ENCODE results near the gene LETM1. TPM values are rescaled to one million over a fixed set of nuclear protein-coding genes. Genes with fewer than 3 reads are reported as not detected.

The LETM1 gene
- polyA plus RNA-seq, 1 experiment = 17.1 TPM

DNA sequence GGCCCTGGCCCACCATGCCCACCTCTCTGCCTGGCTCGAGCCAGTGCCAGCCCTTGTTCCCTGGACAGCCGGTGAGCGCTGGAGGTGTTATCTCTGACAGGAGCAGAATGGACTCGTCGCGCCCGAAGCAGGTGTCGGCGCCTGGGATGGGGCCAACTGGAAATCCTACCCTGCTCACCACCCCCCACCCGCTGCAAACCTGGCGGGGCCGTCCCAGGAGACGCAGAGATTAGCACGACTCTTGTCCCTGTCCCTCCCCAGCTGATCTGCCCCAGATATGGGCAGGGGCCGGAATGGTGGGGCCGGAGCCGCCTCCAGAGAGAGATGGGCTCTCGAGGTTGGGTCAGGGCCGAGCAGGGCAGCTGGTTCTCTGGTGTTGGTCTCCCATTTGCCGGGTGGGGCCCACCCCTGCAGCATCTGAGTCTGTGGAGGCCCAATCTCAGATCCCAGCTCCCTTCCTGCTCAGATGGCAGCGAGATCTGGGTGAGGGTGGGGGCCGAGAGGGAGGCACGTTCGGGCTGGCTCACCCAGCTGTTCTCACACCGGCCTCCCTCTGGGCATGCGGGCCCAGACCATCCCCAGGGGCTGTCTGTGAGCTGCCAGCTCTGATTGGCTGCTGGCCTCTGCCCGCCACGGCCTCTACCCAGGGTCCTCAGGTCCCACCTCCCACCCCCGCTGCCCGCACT is 83.0 kb downstream of the LETM1 start:
- Histone ChIP-seq H3K4me3 (ENCODE audit: low read depth, low read length) (no peak overlapping the region), H3K36me3 (ENCODE audit: control insufficient read depth, insufficient read depth, low read length) (no peaks in the 10 kb centered on the region), H3K27me3 (ENCODE audit: control insufficient read depth, insufficient read depth, low read length) (no peaks in the 10 kb centered on the region; the same call in 1 of the 2 replicates)
- no peak for DNase-seq (ENCODE audit: low read depth)
- TF ChIP-seq, protein P1, sequence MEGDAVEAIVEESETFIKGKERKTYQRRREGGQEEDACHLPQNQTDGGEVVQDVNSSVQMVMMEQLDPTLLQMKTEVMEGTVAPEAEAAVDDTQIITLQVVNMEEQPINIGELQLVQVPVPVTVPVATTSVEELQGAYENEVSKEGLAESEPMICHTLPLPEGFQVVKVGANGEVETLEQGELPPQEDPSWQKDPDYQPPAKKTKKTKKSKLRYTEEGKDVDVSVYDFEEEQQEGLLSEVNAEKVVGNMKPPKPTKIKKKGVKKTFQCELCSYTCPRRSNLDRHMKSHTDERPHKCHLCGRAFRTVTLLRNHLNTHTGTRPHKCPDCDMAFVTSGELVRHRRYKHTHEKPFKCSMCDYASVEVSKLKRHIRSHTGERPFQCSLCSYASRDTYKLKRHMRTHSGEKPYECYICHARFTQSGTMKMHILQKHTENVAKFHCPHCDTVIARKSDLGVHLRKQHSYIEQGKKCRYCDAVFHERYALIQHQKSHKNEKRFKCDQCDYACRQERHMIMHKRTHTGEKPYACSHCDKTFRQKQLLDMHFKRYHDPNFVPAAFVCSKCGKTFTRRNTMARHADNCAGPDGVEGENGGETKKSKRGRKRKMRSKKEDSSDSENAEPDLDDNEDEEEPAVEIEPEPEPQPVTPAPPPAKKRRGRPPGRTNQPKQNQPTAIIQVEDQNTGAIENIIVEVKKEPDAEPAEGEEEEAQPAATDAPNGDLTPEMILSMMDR (IDR thresholded peaks at IDR 0.05; ENCODE audit: insufficient read depth, low read depth, low read length) = no peak
- ChIA-PET POLR2A (no interaction called here), CTCF (interaction anchor here (0.5 to 1.9 kb wide), 2 partner anchors 9 to 25 kb away, joined by 3 to 8 read pairs; no protein-coding TSS in a partner anchor)

DNA sequence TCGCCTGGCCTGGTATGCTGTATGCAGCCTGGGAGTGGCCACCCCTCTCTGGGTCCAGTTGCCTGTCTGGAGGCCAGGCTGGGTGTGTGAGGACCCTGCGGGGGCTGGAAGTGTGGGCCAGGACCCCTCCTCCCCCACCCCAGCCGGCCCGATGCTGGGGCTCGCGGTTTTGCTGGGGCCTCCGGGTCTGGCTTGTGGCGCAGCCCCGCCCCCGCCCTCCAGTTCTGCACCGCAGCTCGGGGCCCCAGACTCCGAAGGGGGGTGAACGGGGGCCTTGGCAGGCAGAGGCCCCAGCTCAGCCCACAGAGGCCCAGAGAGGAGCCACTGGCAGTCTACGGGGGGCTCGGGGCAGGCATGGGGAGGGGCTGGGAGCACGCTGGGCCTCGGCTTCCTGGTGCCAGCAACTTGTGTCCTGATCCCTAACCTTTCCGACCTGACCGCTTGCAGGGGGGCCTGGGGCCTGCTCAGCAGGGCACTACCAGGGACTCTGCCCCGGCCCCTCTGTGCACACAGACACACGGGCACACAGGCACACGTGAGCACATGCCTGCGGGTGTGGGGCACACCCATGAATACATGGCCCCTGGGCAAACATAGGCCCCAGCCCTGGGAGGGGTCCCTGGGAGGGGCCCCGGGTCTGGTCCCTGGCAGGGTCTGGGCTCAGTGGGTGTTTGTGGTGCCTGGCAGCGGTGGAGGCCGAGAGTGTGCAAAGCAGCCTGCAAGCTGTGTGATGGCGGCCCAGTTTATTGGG is 84.2 kb downstream of the LETM1 start:
- no peaks in the 10 kb centered on the region; the same call in 1 of the 2 replicates for H3K27me3 ChIP-seq (ENCODE audit: control insufficient read depth, insufficient read depth, low read length)
- H3K4me3 ChIP-seq (ENCODE audit: low read depth, low read length) = no peak overlapping the region
- TF ChIP-seq, protein P1 (IDR thresholded peaks at IDR 0.05; ENCODE audit: insufficient read depth, low read depth, low read length) = no peak
- CTCF ChIA-PET = no interaction called here
- DNase-seq (ENCODE audit: low read depth) = no peak
- POLR2A ChIA-PET = no interaction called here
- no peaks in the 10 kb centered on the region for H3K36me3 ChIP-seq (ENCODE audit: control insufficient read depth, insufficient read depth, low read length)

DNA sequence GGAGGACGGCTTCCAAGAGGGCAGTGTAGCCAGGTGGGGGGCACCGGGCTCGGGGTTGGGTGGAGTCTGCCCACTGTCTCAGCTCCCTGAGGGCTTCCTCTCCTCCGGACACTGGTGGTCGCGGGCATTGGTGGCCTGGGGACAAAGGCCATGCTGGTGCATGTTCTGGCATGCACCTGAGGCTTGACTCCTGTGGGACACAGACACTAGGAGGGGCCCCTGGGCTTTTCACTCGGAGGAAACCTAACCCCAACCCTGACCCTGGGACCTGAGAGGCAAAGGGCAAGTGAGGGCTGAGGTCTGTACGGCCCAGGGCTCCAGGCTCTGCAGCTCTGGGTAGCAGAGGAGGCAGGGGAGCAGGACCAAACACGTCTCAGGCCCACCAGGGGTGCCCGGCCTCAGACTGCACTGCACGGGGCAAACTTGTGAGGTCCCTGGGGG is 85.1 kb downstream of the LETM1 start:
- H3K36me3 ChIP-seq (ENCODE audit: control insufficient read depth, insufficient read depth, low read length) = no peaks in the 10 kb centered on the region
- ChIA-PET CTCF (no interaction called here), POLR2A (no interaction called here)
- no peak overlapping the region for H3K4me3 ChIP-seq (ENCODE audit: low read depth, low read length)
- DNase-seq (ENCODE audit: low read depth) = no peak
- TF ChIP-seq, protein P1 (IDR thresholded peaks at IDR 0.05; ENCODE audit: insufficient read depth, low read depth, low read length) = no peak
- no peaks in the 10 kb centered on the region; the same call in 1 of the 2 replicates for H3K27me3 ChIP-seq (ENCODE audit: control insufficient read depth, insufficient read depth, low read length)

DNA sequence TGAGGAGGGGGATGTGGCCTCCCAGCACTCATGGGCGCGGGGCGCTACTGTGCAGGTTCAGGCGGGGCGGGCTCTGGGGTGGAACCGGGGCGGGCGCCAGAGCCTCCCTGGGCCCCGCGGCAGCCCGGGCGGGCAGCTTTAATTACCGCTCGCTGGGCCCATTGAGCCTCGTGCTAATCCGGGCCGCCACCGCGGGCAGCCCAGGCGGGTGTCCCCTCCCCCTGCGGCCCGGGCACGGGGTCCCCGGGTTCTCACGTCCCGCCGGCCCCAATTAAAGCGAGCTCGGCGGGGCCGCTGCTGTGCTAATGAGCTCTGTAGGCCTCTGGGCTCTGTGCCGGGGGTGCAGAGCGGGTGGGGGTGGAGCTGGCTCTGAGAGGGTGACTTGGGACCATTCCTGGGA is 85.7 kb downstream of the LETM1 start:
- H3K36me3 ChIP-seq (ENCODE audit: control insufficient read depth, insufficient read depth, low read length) = no peaks in the 10 kb centered on the region
- DNase-seq (ENCODE audit: low read depth) = no peak
- TF ChIP-seq, protein P1 (IDR thresholded peaks at IDR 0.05; ENCODE audit: insufficient read depth, low read depth, low read length) = no peak
- CTCF ChIA-PET = no interaction called here
- H3K27me3 ChIP-seq (ENCODE audit: control insufficient read depth, insufficient read depth, low read length) = no peaks in the 10 kb centered on the region; the same call in 1 of the 2 replicates
- H3K4me3 ChIP-seq (ENCODE audit: low read depth, low read length) = no peak overlapping the region
- POLR2A ChIA-PET = no interaction called here

DNA sequence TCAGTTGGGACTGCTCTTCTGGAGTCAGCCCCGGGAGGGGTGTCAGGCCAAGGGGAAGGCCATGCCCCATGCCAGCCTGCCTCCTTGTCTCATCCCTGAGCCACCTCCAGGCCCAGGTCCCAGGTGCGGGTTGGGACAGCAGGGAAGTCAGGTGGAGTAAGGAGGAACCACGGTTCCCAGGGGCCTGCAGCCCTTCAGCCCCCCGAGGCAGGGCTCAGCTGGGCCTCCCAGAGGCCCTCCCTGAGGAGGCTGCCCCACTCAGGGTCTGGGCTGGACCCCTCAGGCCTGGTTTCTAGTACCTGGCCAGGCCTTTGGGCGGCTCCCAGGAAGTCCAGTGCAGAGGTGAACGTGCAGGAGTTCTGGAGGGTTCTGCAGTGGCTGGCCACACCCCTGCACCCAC is 86.3 kb downstream of the LETM1 start:
- ChIA-PET POLR2A (no interaction called here), CTCF (interaction anchor here (1.0 kb wide), 1 partner anchor 8 kb away, joined by 4 read pairs; no protein-coding TSS in a partner anchor)
- H3K36me3 ChIP-seq (ENCODE audit: control insufficient read depth, insufficient read depth, low read length) = no peaks in the 10 kb centered on the region
- DNase-seq (ENCODE audit: low read depth) = no peak
- no peak overlapping the region for H3K4me3 ChIP-seq (ENCODE audit: low read depth, low read length)
- no peaks in the 10 kb centered on the region; the same call in 1 of the 2 replicates for H3K27me3 ChIP-seq (ENCODE audit: control insufficient read depth, insufficient read depth, low read length)
- TF ChIP-seq, protein P1 (IDR thresholded peaks at IDR 0.05; ENCODE audit: insufficient read depth, low read depth, low read length) = no peak
